ENCODE results near the gene TYW1B.
A peak's percentile ranks its signal among the peaks of the same experiment; 100 is the strongest.

Gene TYW1B

GRCh38 chr7:72793791-72794190 lies 34.2 kb downstream of the TYW1B start:
- TF ChIP-seq YY1 (IDR thresholded peaks at IDR 0.05; ENCODE audit: low read depth) (no peak), TEAD4 (IDR thresholded peaks at IDR 0.05) (no peak), RAD21 (IDR thresholded peaks at IDR 0.05; ENCODE audit: low read depth) (no peak), MAX (IDR thresholded peaks at IDR 0.05) (no peak), TAF1 (IDR thresholded peaks at IDR 0.05; ENCODE audit: low read depth) (no peak), REST (IDR thresholded peaks at IDR 0.05; ENCODE audit: low read depth) (no peak), CREB1 (IDR thresholded peaks at IDR 0.05; ENCODE audit: low read depth) (no peak), CEBPB (IDR thresholded peaks at IDR 0.05) (no peak), USF1 (IDR thresholded peaks at IDR 0.05) (no peak), EP300 (IDR thresholded peaks at IDR 0.05; ENCODE audit: borderline replicate concordance) (no peak), FOXM1 (IDR thresholded peaks at IDR 0.05; ENCODE audit: borderline replicate concordance, low read depth) (no peak), EGR1 (IDR thresholded peaks at IDR 0.05) (no peak), TCF12 (IDR thresholded peaks at IDR 0.05; ENCODE audit: low read depth) (no peak)

GRCh38 chr7:72785166-72785955 lies 42.6 kb downstream of the TYW1B start:
- TF ChIP-seq FOXM1 (IDR thresholded peaks at IDR 0.05; ENCODE audit: borderline replicate concordance, low read depth) (no peak), RAD21 (IDR thresholded peaks at IDR 0.05; ENCODE audit: low read depth) (no peak), CEBPB (IDR thresholded peaks at IDR 0.05) (no peak), EP300 (IDR thresholded peaks at IDR 0.05; ENCODE audit: borderline replicate concordance) (no peak), USF1 (IDR thresholded peaks at IDR 0.05) (no peak)

GRCh38 chr7:72781631-72782030 lies 46.4 kb downstream of the TYW1B start:
- TF ChIP-seq TEAD4 (IDR thresholded peaks at IDR 0.05) (no peak), CREB1 (IDR thresholded peaks at IDR 0.05; ENCODE audit: low read depth) (no peak), REST (IDR thresholded peaks at IDR 0.05; ENCODE audit: low read depth) (no peak), EGR1 (IDR thresholded peaks at IDR 0.05) (no peak), RAD21 (IDR thresholded peaks at IDR 0.05; ENCODE audit: low read depth) (no peak), ZBTB7A (IDR thresholded peaks at IDR 0.05; ENCODE audit: low read depth) (no peak), MAX (IDR thresholded peaks at IDR 0.05) (no peak), NFIC (IDR thresholded peaks at IDR 0.05) (no peak), YY1 (IDR thresholded peaks at IDR 0.05; ENCODE audit: low read depth) (no peak), TCF12 (IDR thresholded peaks at IDR 0.05; ENCODE audit: low read depth) (no peak), CEBPB (IDR thresholded peaks at IDR 0.05) (no peak)

GRCh38 chr7:72781161-72781560 lies 46.8 kb downstream of the TYW1B start:
- no peak for TF ChIP-seq EP300 (IDR thresholded peaks at IDR 0.05; ENCODE audit: borderline replicate concordance)
- no peak for TF ChIP-seq CREB1 (IDR thresholded peaks at IDR 0.05; ENCODE audit: low read depth)
- no peak for TF ChIP-seq TEAD4 (IDR thresholded peaks at IDR 0.05)
- TF ChIP-seq MAX (IDR thresholded peaks at IDR 0.05), result no peak
- TF ChIP-seq NFIC (IDR thresholded peaks at IDR 0.05), result no peak
- TF ChIP-seq TAF1 (IDR thresholded peaks at IDR 0.05; ENCODE audit: low read depth), result no peak
- TF ChIP-seq CEBPB (IDR thresholded peaks at IDR 0.05), result no peak
- no peak for TF ChIP-seq TCF12 (IDR thresholded peaks at IDR 0.05; ENCODE audit: low read depth)
- TF ChIP-seq ZBTB7A (IDR thresholded peaks at IDR 0.05; ENCODE audit: low read depth), result no peak
- TF ChIP-seq RAD21 (IDR thresholded peaks at IDR 0.05; ENCODE audit: low read depth), result no peak

GRCh38 chr7:72760602-72761001 lies 67.4 kb downstream of the TYW1B start:
- TF ChIP-seq RAD21 (IDR thresholded peaks at IDR 0.05; ENCODE audit: low read depth), result no peak

GRCh38 chr7:72754312-72754711 lies 73.7 kb downstream of the TYW1B start:
- TF ChIP-seq EGR1 (IDR thresholded peaks at IDR 0.05) (no peak), CEBPB (IDR thresholded peaks at IDR 0.05) (peak; percentile 41; the same call in 1 of the 2 replicates), NFIC (IDR thresholded peaks at IDR 0.05) (no peak), TCF12 (IDR thresholded peaks at IDR 0.05; ENCODE audit: low read depth) (no peak)

Data from Ishikawa (cell line).